Neural progenitor cell (in vitro differentiated cells): ENCODE results near the gene TNRC18.
"Not testable (repeated sequence)": the region's sequence is repeated elsewhere in the genome, so short reads cannot be mapped to it uniquely, and the experiment has no call there.

ENCODE experiments used
- CTCF ChIP-seq: fragments of 200-600 bp; sonication (generic); IDR thresholded peaks from 2 replicates; pipeline ENCODE4 v1.5.1; 2017; ENCODE audit warnings: antibody characterized with exemption, mild to moderate bottlenecking
- EZH2 ChIP-seq: fragments of 200-600 bp; sonication (generic); IDR thresholded peaks from 2 replicates; pipeline ENCODE4 v1.6.1; 2017; ENCODE audit warnings: antibody characterized with exemption, mild to moderate bottlenecking, moderate library complexity
- EZH2phosphoT487 ChIP-seq: fragments of 200-600 bp; sonication (generic); IDR thresholded peaks from 2 replicates; pipeline ENCODE4 v1.6.1; 2017; ENCODE audit warnings: antibody characterized with exemption

- TF ChIP-seq CTCF, EZH2, EZH2phosphoT487: not testable (repeated sequence)
Observed at GRCh38 chr7:5312276-5313070, 111.2 kb downstream of the TNRC18 start.
